ENCODE measurements around the gene TTPAL.

TTPAL gene

GRCh38 chr20:44494266-44494665, 18.6 kb downstream of the TTPAL start:
- in situ Hi-C loops (cut with MboI; ENCODE audit: low sequenced_read_pairs, unreplicated experiment): no loop called here

GRCh38 chr20:44494681-44495080, 19.0 kb downstream of the TTPAL start:
- TF ChIP-seq CTCF (IDR thresholded peaks at IDR 0.05; ENCODE audit: borderline replicate concordance, control extremely low read depth, extremely low read depth, insufficient read depth, missing control alignments): no peak
- DNase-seq (ENCODE audit: low spot score): no peak
- in situ Hi-C loops (cut with MboI; ENCODE audit: low sequenced_read_pairs, unreplicated experiment): no loop called here

More at GRCh38 chr20:44494266-44494665, 18.6 kb downstream of the TTPAL start:
- TF ChIP-seq CTCF (IDR thresholded peaks at IDR 0.05; ENCODE audit: borderline replicate concordance, control extremely low read depth, extremely low read depth, insufficient read depth, missing control alignments): no peak
- no peak for DNase-seq (ENCODE audit: low spot score)

GRCh38 chr20:44495257-44495656, 19.6 kb downstream of the TTPAL start:
- DNase-seq (ENCODE audit: low spot score): no peak
- in situ Hi-C loops (cut with MboI; ENCODE audit: low sequenced_read_pairs, unreplicated experiment): no loop called here
- TF ChIP-seq CTCF (IDR thresholded peaks at IDR 0.05; ENCODE audit: borderline replicate concordance, control extremely low read depth, extremely low read depth, insufficient read depth, missing control alignments): no peak

GRCh38 chr20:44495802-44496481, 20.3 kb downstream of the TTPAL start:
- DNase-seq (ENCODE audit: low spot score): no peak
- in situ Hi-C loops (cut with MboI; ENCODE audit: low sequenced_read_pairs, unreplicated experiment): no loop called here

GRCh38 chr20:44496976-44497375, 21.3 kb downstream of the TTPAL start:
- in situ Hi-C loops (cut with MboI; ENCODE audit: low sequenced_read_pairs, unreplicated experiment): no loop called here
- DNase-seq (ENCODE audit: low spot score): no peak
- TF ChIP-seq CTCF (IDR thresholded peaks at IDR 0.05; ENCODE audit: borderline replicate concordance, control extremely low read depth, extremely low read depth, insufficient read depth, missing control alignments): no peak

More at GRCh38 chr20:44495802-44496481, 20.3 kb downstream of the TTPAL start:
- no peak for TF ChIP-seq CTCF (IDR thresholded peaks at IDR 0.05; ENCODE audit: borderline replicate concordance, control extremely low read depth, extremely low read depth, insufficient read depth, missing control alignments)

GRCh38 chr20:44497761-44498160, 22.1 kb downstream of the TTPAL start:
- TF ChIP-seq CTCF (IDR thresholded peaks at IDR 0.05; ENCODE audit: borderline replicate concordance, control extremely low read depth, extremely low read depth, insufficient read depth, missing control alignments): no peak
- in situ Hi-C loops (cut with MboI; ENCODE audit: low sequenced_read_pairs, unreplicated experiment): no loop called here
- DNase-seq (ENCODE audit: low spot score): no peak
